Measurements from ENCODE around the gene ZBTB45.
A peak's percentile ranks its signal among the peaks of the same experiment; 100 is the strongest.
"Not testable (repeated sequence)": the region's sequence is repeated elsewhere in the genome, so short reads cannot be mapped to it uniquely, and the experiment has no call there.

ZBTB45 gene

GRCh38 chr19:58510084-58510862 is 9.3 kb downstream of the ZBTB45 start:
- no peak for DNase-seq (ENCODE audit: low read depth in 1 of 2, low spot score in 1 of 2)

- no peak for DNase-seq (ENCODE audit: low read depth in 1 of 2, low spot score in 1 of 2)
Observed at GRCh38 chr19:58509731-58510083, 9.9 kb downstream of the ZBTB45 start.

- DNase-seq (ENCODE audit: low read depth in 1 of 2, low spot score in 1 of 2): not testable (repeated sequence)
Observed at GRCh38 chr19:58507602-58508223, 11.9 kb downstream of the ZBTB45 start.

GRCh38 chr19:58500242-58500641 is 19.4 kb downstream of the ZBTB45 start:
- no peak for DNase-seq (ENCODE audit: low read depth in 1 of 2, low spot score in 1 of 2)

- DNase-seq (ENCODE audit: low read depth in 1 of 2, low spot score in 1 of 2): peak; percentile 84 to 96
Observed at GRCh38 chr19:58499021-58499927, 20.3 kb downstream of the ZBTB45 start.

DNA sequence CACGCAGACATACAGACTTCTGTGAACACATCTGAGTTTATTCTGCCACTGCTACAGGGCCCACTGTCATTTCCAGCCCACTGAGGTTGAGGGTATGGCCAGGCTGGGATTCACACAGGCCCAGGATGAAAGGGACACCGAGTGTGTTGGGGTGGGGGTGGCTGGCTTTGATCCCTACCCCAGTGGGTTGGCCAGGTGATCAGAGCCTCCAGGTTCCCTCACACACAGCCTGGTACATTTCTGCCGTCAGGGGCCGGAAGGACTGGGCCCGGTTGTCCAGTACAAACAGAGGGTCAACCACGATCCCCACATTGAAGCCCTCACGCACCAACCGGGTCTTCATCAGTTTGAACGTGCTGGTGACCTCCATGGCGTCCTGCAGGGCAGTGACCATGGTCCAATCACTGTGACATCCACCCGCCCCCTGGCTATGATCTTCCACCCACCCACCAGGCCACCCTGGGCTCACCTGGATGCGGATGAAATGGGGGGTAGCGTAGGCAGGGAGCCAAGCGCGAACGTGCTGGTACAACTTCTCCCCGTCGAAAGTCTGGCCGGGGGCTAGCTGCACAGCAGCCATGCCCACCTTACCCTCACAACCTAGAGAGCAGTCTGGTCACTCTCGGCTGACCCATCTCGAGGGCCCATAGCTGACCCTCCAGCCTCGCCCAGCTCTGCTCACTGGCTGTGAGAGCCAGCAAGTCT is 21.1 kb downstream of the ZBTB45 start:
- no peak for DNase-seq (ENCODE audit: low read depth in 1 of 2, low spot score in 1 of 2)

GRCh38 chr19:58497634-58498170 is 21.9 kb downstream of the ZBTB45 start:
- no peak for DNase-seq (ENCODE audit: low read depth in 1 of 2, low spot score in 1 of 2)

- no peak for DNase-seq (ENCODE audit: low read depth in 1 of 2, low spot score in 1 of 2)
Observed at GRCh38 chr19:58492265-58492664, 27.3 kb downstream of the ZBTB45 start.

- DNase-seq (ENCODE audit: low read depth in 1 of 2, low spot score in 1 of 2): no peak
Observed at GRCh38 chr19:58491393-58491792, 28.2 kb downstream of the ZBTB45 start.

GRCh38 chr19:58484349-58484748 is 35.3 kb downstream of the ZBTB45 start:
- DNase-seq (ENCODE audit: low read depth in 1 of 2, low spot score in 1 of 2): not testable (repeated sequence)

GRCh38 chr19:58483776-58484175 is 35.8 kb downstream of the ZBTB45 start:
- DNase-seq (ENCODE audit: low read depth in 1 of 2, low spot score in 1 of 2): no peak

GRCh38 chr19:58482372-58482771 is 37.2 kb downstream of the ZBTB45 start:
- DNase-seq (ENCODE audit: low read depth in 1 of 2, low spot score in 1 of 2): no peak

DNA sequence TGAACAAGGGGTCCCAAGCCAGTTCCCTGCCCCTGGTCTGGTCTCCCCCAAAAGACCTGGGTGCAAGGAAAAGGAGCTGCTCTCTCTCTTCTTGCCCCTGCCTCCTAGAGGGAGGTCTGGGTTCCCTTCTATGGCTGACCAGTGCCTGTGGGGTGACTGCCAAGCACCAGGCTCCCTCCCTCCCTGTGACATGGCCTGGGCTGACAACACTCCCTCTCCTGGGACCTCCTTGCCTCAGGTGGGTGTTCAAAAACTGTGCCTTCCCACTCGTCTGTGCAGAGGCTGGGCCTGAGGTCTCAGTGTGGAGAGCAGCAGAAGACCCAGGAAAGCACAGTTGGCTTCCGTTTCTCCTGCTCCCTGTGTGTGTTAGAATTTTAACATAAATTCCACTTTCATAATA is 38.8 kb downstream of the ZBTB45 start:
- no peak for DNase-seq (ENCODE audit: low read depth in 1 of 2, low spot score in 1 of 2)

DNA sequence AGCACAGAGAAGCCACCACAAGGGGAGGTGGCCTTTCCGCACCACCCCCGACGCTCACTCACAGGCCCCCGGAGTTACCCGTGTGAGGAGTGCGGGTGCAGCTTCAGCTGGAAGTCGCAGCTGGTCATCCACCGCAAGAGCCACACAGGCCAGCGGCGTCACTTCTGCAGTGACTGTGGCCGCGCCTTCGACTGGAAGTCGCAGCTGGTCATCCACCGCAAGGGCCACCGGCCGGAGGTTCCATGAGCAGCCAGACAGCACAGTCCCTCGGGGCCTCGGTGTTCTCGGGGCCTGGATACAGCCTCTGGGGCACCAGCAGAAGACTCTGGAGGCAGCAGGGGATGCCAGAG is 39.2 kb downstream of the ZBTB45 start:
- no peak for DNase-seq (ENCODE audit: low read depth in 1 of 2, low spot score in 1 of 2)

GRCh38 chr19:58479736-58480480 is 39.7 kb downstream of the ZBTB45 start:
- DNase-seq (ENCODE audit: low read depth in 1 of 2, low spot score in 1 of 2): no peak

- DNase-seq (ENCODE audit: low read depth in 1 of 2, low spot score in 1 of 2): no peak
Observed at GRCh38 chr19:58479303-58479702, 40.3 kb downstream of the ZBTB45 start.

- no peak for DNase-seq (ENCODE audit: low read depth in 1 of 2, low spot score in 1 of 2)
Observed at GRCh38 chr19:58477871-58478270, 41.7 kb downstream of the ZBTB45 start.

DNA sequence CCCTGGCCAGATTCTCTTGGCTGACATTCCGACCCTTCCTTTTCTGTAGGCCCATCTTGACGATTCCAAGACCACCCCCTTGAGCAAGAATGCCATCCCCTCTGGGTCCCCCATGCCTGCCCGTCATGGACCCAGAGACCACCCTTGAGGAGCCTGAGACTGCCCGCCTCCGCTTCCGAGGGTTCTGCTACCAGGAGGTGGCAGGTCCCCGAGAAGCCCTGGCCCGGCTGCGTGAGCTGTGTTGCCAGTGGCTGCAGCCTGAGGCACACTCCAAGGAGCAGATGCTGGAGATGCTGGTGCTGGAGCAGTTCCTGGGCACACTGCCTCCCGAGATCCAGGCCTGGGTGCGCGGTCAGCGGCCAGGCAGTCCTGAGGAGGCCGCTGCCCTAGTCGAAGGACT is 42.5 kb downstream of the ZBTB45 start:
- no peak for DNase-seq (ENCODE audit: low read depth in 1 of 2, low spot score in 1 of 2)

DNA sequence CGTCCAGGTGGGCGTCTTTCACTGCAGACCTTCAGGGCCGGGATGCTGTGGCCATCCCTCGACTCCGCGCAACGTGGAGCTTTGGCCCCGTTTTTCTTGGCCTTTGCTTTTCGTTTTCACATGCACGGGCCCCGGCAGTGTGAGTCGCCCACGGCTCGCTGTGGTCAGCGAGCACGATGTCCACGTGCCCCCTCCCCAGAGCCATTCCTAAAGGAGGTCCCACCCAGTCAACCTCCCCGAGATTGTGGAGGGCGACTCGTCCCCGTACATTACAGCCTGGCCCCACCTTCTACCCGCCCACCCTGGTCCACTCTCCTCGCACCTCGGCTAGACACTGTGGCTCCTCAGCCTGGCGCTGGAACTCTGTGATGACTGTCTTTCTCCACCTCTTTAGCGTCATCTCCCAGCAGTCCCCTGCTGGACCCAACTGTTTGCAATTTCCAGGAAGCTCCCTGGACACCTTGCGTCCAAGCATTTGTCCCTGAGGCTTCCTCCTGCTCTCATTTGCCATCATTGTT is 43.1 kb downstream of the ZBTB45 start:
- no peak for DNase-seq (ENCODE audit: low read depth in 1 of 2, low spot score in 1 of 2)

All from stimulated activated CD4-positive, alpha-beta T cell treated with anti-CD3 and anti-CD28 coated beads, Interleukin-15, amount 100 ng/mL, for 1 hour (primary cell).